DMS153 (cell line): ENCODE measurements around the gene CRYBG2.
"Not testable (repeated sequence)": the region's sequence is repeated elsewhere in the genome, so short reads cannot be mapped to it uniquely, and the experiment has no call there.

ENCODE experiments used
- DNase-seq: peaks from one replicate; lab custom pipeline; 2025; lab: John Stamatoyannopoulos, UW

The CRYBG2 gene

GRCh38 chr1:26295194-26296138 is 58.5 kb downstream of the CRYBG2 start:
- DNase-seq = no peak

- no peak for DNase-seq
These were observed 59.9 kb downstream of the CRYBG2 start for GRCh38 chr1:26293911-26294463.

GRCh38 chr1:26292735-26293134 is 61.2 kb downstream of the CRYBG2 start:
- DNase-seq = not testable (repeated sequence)

- DNase-seq = no peak
These were observed 62.0 kb downstream of the CRYBG2 start for GRCh38 chr1:26291939-26292338.

- DNase-seq = no peak
These were observed 62.5 kb downstream of the CRYBG2 start for GRCh38 chr1:26291433-26291832.

- DNase-seq = no peak
These were observed 63.1 kb downstream of the CRYBG2 start for GRCh38 chr1:26290882-26291261.

GRCh38 chr1:26290122-26290881 is 63.6 kb downstream of the CRYBG2 start:
- no peak for DNase-seq

GRCh38 chr1:26289158-26290059 is 64.5 kb downstream of the CRYBG2 start:
- no peak for DNase-seq

GRCh38 chr1:26288311-26288941 is 65.5 kb downstream of the CRYBG2 start:
- DNase-seq = no peak

- DNase-seq = no peak
These were observed 66.1 kb downstream of the CRYBG2 start for GRCh38 chr1:26287811-26288210.

GRCh38 chr1:26287033-26287711 is 66.8 kb downstream of the CRYBG2 start:
- DNase-seq = no peak

GRCh38 chr1:26286064-26286416 is 67.9 kb downstream of the CRYBG2 start:
- DNase-seq = no peak

- no peak for DNase-seq
These were observed 68.4 kb downstream of the CRYBG2 start for GRCh38 chr1:26285366-26286063.

- no peak for DNase-seq
These were observed 69.2 kb downstream of the CRYBG2 start for GRCh38 chr1:26284597-26285347.

GRCh38 chr1:26283871-26284596 is 69.9 kb downstream of the CRYBG2 start:
- no peak for DNase-seq

GRCh38 chr1:26283279-26283853 is 70.6 kb downstream of the CRYBG2 start:
- no peak for DNase-seq

GRCh38 chr1:26282401-26282918 is 71.5 kb downstream of the CRYBG2 start:
- DNase-seq = no peak

- no peak for DNase-seq
These were observed 72.0 kb downstream of the CRYBG2 start for GRCh38 chr1:26281971-26282370.
